GM15510 (cell line): ENCODE measurements around the gene IGFALS.

Source experiments
- POLR2A ChIP-seq: IDR thresholded peaks from 3 replicates; pipeline ENCODE4 v1.6.1; 2011; ENCODE audit warnings: borderline replicate concordance; ENCODE audit not compliant: insufficient read length; ENCODE audit errors: extremely low read depth

The IGFALS gene

DNA sequence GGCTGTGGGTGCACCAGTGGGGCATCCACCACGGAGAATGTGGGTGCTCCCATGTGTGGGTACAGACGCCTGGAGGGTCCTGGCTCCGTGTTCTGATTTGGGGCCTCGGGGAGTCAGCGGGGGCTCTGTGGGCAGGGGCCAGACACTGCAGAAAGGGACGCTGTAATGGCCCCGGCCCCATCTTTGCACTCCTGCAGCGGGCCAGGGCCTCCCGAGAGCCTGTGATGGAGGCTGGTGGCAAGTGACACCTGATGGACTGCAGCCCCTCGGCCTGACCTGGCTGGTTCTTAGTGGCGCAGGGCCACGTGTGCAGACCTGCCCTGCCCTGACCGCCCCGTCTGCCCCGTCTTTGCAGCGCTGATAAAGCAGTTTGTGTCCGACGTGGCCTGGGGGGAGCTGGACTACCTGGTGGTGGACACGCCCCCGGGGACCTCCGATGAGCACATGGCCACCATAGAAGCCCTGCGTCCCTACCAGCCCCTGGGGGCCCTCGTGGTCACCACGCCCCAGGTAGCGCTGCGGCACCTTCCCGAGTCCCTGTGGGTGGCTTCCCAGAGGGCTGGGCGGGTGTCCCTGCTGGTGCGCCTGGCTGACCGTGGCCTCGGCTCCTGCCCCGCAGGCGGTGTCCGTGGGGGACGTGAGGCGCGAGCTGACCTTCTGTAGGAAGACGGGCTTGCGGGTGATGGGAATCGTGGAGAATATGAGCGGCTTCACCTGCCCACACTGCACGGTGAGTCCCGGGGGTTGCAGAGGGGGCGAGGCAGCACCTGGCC, 6.0 kb downstream of the IGFALS start:
- TF ChIP-seq POLR2A: no peak

DNA sequence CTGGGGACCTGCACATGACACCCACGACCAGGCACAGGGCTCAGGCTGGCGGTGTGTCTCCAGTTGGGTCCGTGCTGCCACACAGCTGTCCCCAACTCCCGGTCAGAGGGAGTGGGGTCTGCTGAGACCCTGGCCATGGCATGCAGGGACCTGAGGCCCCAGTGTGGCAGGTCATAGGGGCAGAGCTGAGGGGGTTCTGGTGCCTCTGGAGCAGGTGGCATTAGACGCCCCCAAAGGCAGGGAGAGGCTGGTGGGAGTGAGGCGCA, 6.5 kb downstream of the IGFALS start:
- no peak for TF ChIP-seq POLR2A

GRCh38 chr16:1786242-1787055, 7.1 kb downstream of the IGFALS start:
- no peak for TF ChIP-seq POLR2A

GRCh38 chr16:1785846-1786170, 7.7 kb downstream of the IGFALS start:
- TF ChIP-seq POLR2A: no peak

GRCh38 chr16:1784977-1785845, 8.3 kb downstream of the IGFALS start:
- TF ChIP-seq POLR2A: no peak

- peak; percentile 77 for TF ChIP-seq POLR2A
Observed at GRCh38 chr16:1782408-1783264, 10.9 kb downstream of the IGFALS start, which contains the start of the genes NUBP2 and SPSB3. Gene NUBP2, plus strand, starts transcription at chr16:1782960. Its CDS starts 61 bp downstream, at chr16:1783021. Gene SPSB3, minus strand, starts transcription at chr16:1782571. Its CDS starts 1,088 bp downstream, at chr16:1781483.

- no peak for TF ChIP-seq POLR2A
Observed at GRCh38 chr16:1781758-1782407, 11.6 kb downstream of the IGFALS start.

DNA sequence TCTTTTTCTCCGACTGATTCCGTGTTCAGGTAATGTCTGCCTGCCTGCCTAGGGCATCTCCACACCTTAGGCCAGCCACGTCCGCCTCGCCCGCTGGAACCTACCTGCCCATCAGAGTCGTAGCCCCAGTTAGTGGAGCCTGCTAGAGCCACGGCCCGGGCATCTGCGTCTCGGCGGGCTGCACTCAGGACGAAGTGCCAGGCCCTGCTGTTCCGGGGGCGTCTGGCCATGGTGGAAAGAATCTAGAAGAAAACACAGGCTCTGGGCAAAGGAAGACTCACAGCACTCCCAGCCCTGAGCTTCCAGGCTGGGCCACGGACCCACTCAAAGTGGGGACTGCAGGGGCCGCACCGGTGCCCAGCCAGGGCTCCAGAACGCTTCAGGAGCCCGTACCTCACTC, 12.3 kb downstream of the IGFALS start:
- TF ChIP-seq POLR2A: no peak

DNA sequence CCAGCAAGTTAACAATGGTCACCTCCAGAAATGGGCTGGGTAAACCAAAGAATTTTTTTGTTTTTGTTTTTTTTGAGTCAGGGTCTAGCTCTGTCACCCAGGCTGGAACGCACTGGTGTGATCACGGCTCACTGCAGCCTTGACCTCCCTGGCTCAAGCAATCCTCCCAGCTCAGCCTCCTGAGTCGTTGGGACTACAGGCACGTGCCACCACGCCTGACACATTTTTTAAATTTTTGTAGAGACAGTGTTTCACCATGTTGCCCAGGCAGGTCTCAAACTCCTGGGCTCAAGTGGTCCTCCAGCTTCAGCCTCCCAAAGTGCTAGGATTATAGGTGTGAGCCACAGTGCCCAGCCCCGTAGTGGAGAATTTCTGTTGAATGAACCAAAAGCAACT, 12.8 kb downstream of the IGFALS start:
- TF ChIP-seq POLR2A: no peak

- TF ChIP-seq POLR2A: no peak
Observed at GRCh38 chr16:1779741-1780676, 13.5 kb downstream of the IGFALS start.

DNA sequence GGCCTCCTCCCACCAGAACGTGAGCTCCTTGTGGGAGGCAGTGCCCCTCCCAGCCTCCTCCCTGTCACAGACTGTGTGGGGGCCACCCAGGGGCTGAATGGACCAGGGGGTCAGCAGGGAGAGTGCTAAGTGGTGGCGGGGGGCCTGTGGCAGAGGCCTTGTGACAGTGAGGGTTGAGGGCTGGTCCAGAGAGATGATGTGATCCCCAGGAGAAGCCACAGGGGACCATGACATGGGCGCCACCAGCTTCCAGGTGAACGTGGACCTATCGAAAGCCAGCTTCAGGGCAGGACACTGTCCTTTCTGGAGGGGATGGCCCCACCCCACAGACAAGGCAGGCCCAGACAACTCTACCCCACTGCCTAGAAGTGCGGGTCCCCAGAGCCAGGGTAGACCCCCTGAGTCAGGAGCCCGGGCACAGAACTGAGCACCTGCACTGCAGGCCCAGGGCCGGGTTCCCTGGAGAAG, 14.2 kb downstream of the IGFALS start:
- TF ChIP-seq POLR2A: no peak

- TF ChIP-seq POLR2A: peak; percentile 22
Observed at GRCh38 chr16:1778200-1779179, 15.0 kb downstream of the IGFALS start.
